ENCODE measurements around the gene MIPEP.

- no peak for TF ChIP-seq EZH2phosphoT487 (IDR thresholded peaks at IDR 0.05; ENCODE audit: insufficient read depth, low read depth)
- TF ChIP-seq EZH2 (IDR thresholded peaks at IDR 0.05; ENCODE audit: insufficient read depth, poor library complexity, severe bottlenecking): no peak
Observed at GRCh38 chr13:23770428-23770827, 118.8 kb downstream of the MIPEP start.

All from GM23248 (cell line).